H1 (cell line): Measurements from ENCODE around the gene LSM7. TPM values are rescaled to one million over a fixed set of nuclear protein-coding genes. Genes with fewer than 3 reads are reported as not detected.

Experiments
- CTCF ChIA-PET: fragments of 300-600 bp; sonication (Branson Sonifier 250); formaldehyde crosslinking; loops from one replicate; lab custom pipeline; 2021; ENCODE audit not compliant: partially characterized antibody; lab: Charles Lee
- POLR2A ChIA-PET: fragments of 300-600 bp; sonication (Branson Sonifier 250); formaldehyde crosslinking; loops from one replicate; lab custom pipeline; 2021; ENCODE audit warnings: inconsistent platforms; ENCODE audit not compliant: partially characterized antibody; lab: Charles Lee
- DNase-seq, 2 experiments: peaks; one replicate each; pipeline versions ENCODE4 v3.0.0 to v3.0.0-alpha.2; 2010 to 2022; ENCODE audit warnings: low spot score in 2 of 2, low read depth in 1 of 2, mixed read lengths in 1 of 2
- FAIRE-seq: peaks from 2 replicates; lab custom pipeline; 2011; peaks lifted over from hg19 to GRCh38; lab: Jason Lieb, UNC
- H2AFZ ChIP-seq: 2 replicates; pipeline ENCODE4 v1.8.1; 2012; ENCODE audit warnings: low read length, inconsistent platforms
- H2AK5ac ChIP-seq: 2 replicates; pipeline ENCODE4 v1.6.1; 2013; ENCODE audit warnings: low read depth, low read length
- H2BK120ac ChIP-seq: replicated peaks from 2 replicates; pipeline ENCODE3; 2013; ENCODE audit warnings: low read depth, low read length, inconsistent platforms
- H2BK12ac ChIP-seq: 2 replicates; pipeline ENCODE4 v1.6.1; 2013; ENCODE audit warnings: low read depth, low read length
- H2BK15ac ChIP-seq: 2 replicates; pipeline ENCODE4 v1.6.1; 2013; ENCODE audit warnings: low read length
- H2BK20ac ChIP-seq: 2 replicates; pipeline ENCODE4 v1.6.1; 2013; ENCODE audit warnings: low read length
- H2BK5ac ChIP-seq: 2 replicates; pipeline ENCODE4 v1.6.1; 2013; ENCODE audit warnings: low read depth, low read length
- H3K14ac ChIP-seq: 2 replicates; pipeline ENCODE4 v1.6.1; 2013; ENCODE audit warnings: inconsistent platforms; ENCODE audit not compliant: insufficient read length
- H3K18ac ChIP-seq: 2 replicates; pipeline ENCODE4 v1.6.1; 2013; ENCODE audit warnings: low read length; ENCODE audit errors: extremely low read depth
- H3K23ac ChIP-seq: 2 replicates; pipeline ENCODE4 v1.6.1; 2013; ENCODE audit warnings: inconsistent platforms; ENCODE audit not compliant: insufficient read length
- H3K23me2 ChIP-seq: 2 replicates; pipeline ENCODE4 v1.6.1; 2013; ENCODE audit warnings: low read depth, low read length
- H3K27ac ChIP-seq: 2 replicates; pipeline ENCODE4 v1.6.1; 2011; ENCODE audit warnings: low read depth, low read length, inconsistent platforms
- H3K27me3 ChIP-seq, 4 experiments: replicated peaks in 1 of 4; 1 replicate in 1 of 4; 2 replicates in 3 of 4; pipeline versions ENCODE4 v1.6.1 to v1.8.1; 2011 to 2013; ENCODE audit warnings: low read length in 3 of 4, mild to moderate bottlenecking in 3 of 4, inconsistent platforms in 2 of 4, mixed read lengths in 2 of 4, moderate library complexity in 1 of 4; ENCODE audit not compliant: control insufficient read depth in 3 of 4, insufficient read depth in 3 of 4; ENCODE audit errors: extremely low read depth in 1 of 4
- H3K36me3 ChIP-seq, 4 experiments: 2 replicates each; pipeline versions ENCODE4 v1.6.1 to v1.8.1; 2011 to 2013; ENCODE audit warnings: mild to moderate bottlenecking in 4 of 4, low read length in 3 of 4, moderate library complexity in 2 of 4, control low read depth in 1 of 4, inconsistent platforms in 1 of 4; ENCODE audit not compliant: insufficient read depth in 4 of 4, control insufficient read depth in 2 of 4
- H3K4ac ChIP-seq: replicated peaks from 2 replicates; pipeline ENCODE3; 2013; ENCODE audit warnings: low read length, low read depth, mixed read lengths, inconsistent platforms; ENCODE audit not compliant: insufficient read length
- H3K4me1 ChIP-seq, 4 experiments: replicated peaks in 1 of 4; 1 replicate in 1 of 4; 2 replicates in 3 of 4; pipeline versions ENCODE4 v1.6.1 to v1.8.1; 2011 to 2013; ENCODE audit warnings: low read length in 3 of 4, inconsistent platforms in 2 of 4, mixed read lengths in 1 of 4; ENCODE audit not compliant: insufficient read depth in 4 of 4, control insufficient read depth in 3 of 4
- H3K4me2 ChIP-seq, 2 experiments: 2 replicates each; pipeline versions ENCODE4 v1.6.1 to v1.8.1; 2011 to 2013; ENCODE audit warnings: low read depth in 2 of 2, low read length in 2 of 2, control low read depth in 1 of 2, inconsistent platforms in 1 of 2, mild to moderate bottlenecking in 1 of 2; ENCODE audit not compliant: insufficient read depth in 1 of 2
- H3K4me3 ChIP-seq, 4 experiments: fragments of 200-600, 300-600 bp in 1 of 4; sonication (generic), shearing (Covaris generic), sonication (Bioruptor Twin) in 1 of 4; 2 replicates each; pipeline versions ENCODE4 v1.5.1 to v1.8.1; 2011 to 2016; ENCODE audit warnings: low read length in 4 of 4, low read depth in 3 of 4, control low read depth in 2 of 4, inconsistent platforms in 2 of 4, mild to moderate bottlenecking in 2 of 4, mixed read lengths in 1 of 4, moderate library complexity in 1 of 4; ENCODE audit not compliant: insufficient read depth in 2 of 4; ENCODE audit errors: extremely low read depth in 1 of 4
- H3K56ac ChIP-seq: replicated peaks from 2 replicates; pipeline ENCODE3; 2013; ENCODE audit warnings: low read depth, mild to moderate bottlenecking, mixed read lengths, low read length, inconsistent platforms; ENCODE audit not compliant: insufficient read length
- H3K79me1 ChIP-seq: 2 replicates; pipeline ENCODE4 v1.6.1; 2013; ENCODE audit warnings: low read depth, low read length, control low read depth
- H3K79me2 ChIP-seq, 2 experiments: 2 replicates each; pipeline versions ENCODE4 v1.6.1 to v1.8.1; 2012 to 2013; ENCODE audit warnings: low read length in 2 of 2, mild to moderate bottlenecking in 2 of 2, inconsistent platforms in 1 of 2; ENCODE audit not compliant: insufficient read depth in 2 of 2, control insufficient read depth in 1 of 2
- H3K9ac ChIP-seq, 4 experiments: replicated peaks in 1 of 4; 1 replicate in 1 of 4; 2 replicates in 3 of 4; pipeline versions ENCODE4 v1.6.1 to v1.8.1; 2011 to 2013; ENCODE audit warnings: low read depth in 3 of 4, low read length in 3 of 4, control low read depth in 2 of 4, mild to moderate bottlenecking in 2 of 4, moderate library complexity in 2 of 4, inconsistent platforms in 1 of 4; ENCODE audit errors: extremely low read depth in 1 of 4
- H3K9me3 ChIP-seq, 2 experiments: 2 replicates each; pipeline versions ENCODE4 v1.6.1 to v1.8.1; 2012 to 2013; ENCODE audit warnings: mild to moderate bottlenecking in 2 of 2, moderate library complexity in 2 of 2, control low read depth in 1 of 2, inconsistent platforms in 1 of 2, low read depth in 1 of 2, low read length in 1 of 2, mixed read lengths in 1 of 2; ENCODE audit not compliant: insufficient read depth in 2 of 2
- H4K20me1 ChIP-seq, 2 experiments: replicated peaks in 1 of 2; 2 replicates each; pipeline versions ENCODE3 to v1.8.1; 2011 to 2013; ENCODE audit warnings: inconsistent platforms in 2 of 2, low read length in 2 of 2, mild to moderate bottlenecking in 1 of 2; ENCODE audit not compliant: insufficient read depth in 2 of 2, control insufficient read depth in 1 of 2
- H4K5ac ChIP-seq: 2 replicates; pipeline ENCODE4 v1.6.1; 2013; ENCODE audit warnings: low read length, low read depth, mixed read lengths, inconsistent platforms; ENCODE audit not compliant: insufficient read length
- H4K8ac ChIP-seq: 2 replicates; pipeline ENCODE4 v1.8.0; 2013; ENCODE audit warnings: mild to moderate bottlenecking, moderate library complexity, low read length, inconsistent platforms; ENCODE audit not compliant: insufficient read depth; ENCODE audit errors: extremely low read depth
- H4K91ac ChIP-seq: replicated peaks from 2 replicates; pipeline ENCODE3; 2013; ENCODE audit warnings: low read length, mixed read lengths, inconsistent platforms; ENCODE audit not compliant: insufficient read length
- E2F6 ChIP-seq: IDR thresholded peaks from 2 replicates; pipeline ENCODE4 v1.6.1; 2012; ENCODE audit warnings: inconsistent platforms
- JUN ChIP-seq: IDR thresholded peaks from 2 replicates; pipeline ENCODE4 v1.6.1; 2011; ENCODE audit warnings: low read depth, mild to moderate bottlenecking, improper control_type of control experiment, low read length
- SIN3A ChIP-seq, 2 experiments: IDR thresholded peaks in 1 of 2; conservative IDR thresholded peaks in 1 of 2; 2 replicates each; pipeline ENCODE4 v1.6.1; 2011 to 2012; ENCODE audit warnings: low read length in 2 of 2, improper control_type of control experiment in 1 of 2, low read depth in 1 of 2, mild to moderate bottlenecking in 1 of 2
- TAF1 ChIP-seq: IDR thresholded peaks from 2 replicates; pipeline ENCODE4 v1.6.1; 2011; ENCODE audit warnings: mild to moderate bottlenecking, low read depth, low read length
- WGBS, 2 experiments: shearing (Covaris generic) in 1 of 2; methylation state at CpG; one replicate each; pipeline versions ENCODE4 v1.1.6 to v1.1.7; 2013 to 2015; ENCODE audit warnings: low lambda C conversion rate in 2 of 2, mixed read lengths in 2 of 2, inconsistent platforms in 1 of 2, low coverage in 1 of 2, missing lambda C conversion rate in 1 of 2; ENCODE audit not compliant: insufficient replicate concordance in 2 of 2, insufficient coverage in 1 of 2, insufficient read length in 1 of 2; ENCODE audit errors: extremely low coverage in 1 of 2, missing lambda C conversion rate in 1 of 2; 5-methylcytosine and 5-hydroxymethylcytosine counted together
- polyA plus RNA-seq, 7 experiments: library from polyadenylated mRNA; depleted of rRNA in 3 of 7; stranded (reverse) in 5 of 7; unstranded in 2 of 7; fragments of >200 nt in 5 of 7; fragments of 200-250 nt in 2 of 7; gene quantifications; 1 replicate in 5 of 7; 2 replicates in 1 of 7; 4 replicates in 1 of 7; pipeline versions ENCODE4 v1.2.1 to v1.2.3, GENCODE V29; 2011 to 2013; ENCODE audit warnings: missing spikeins in 2 of 7, mixed read lengths in 2 of 7
- total RNA-seq: library from RNA; stranded (reverse); fragmentation: NEBNext Ultra II Directional; extraction: Animal tissue kit (Norgen Biotek cat#: 25700); gene quantifications from 2 replicates; pipeline ENCODE4 v1.2.1, GENCODE V29; 2021

LSM7 gene
- total and polyA plus RNA-seq, 2 of the 8 experiments (the other 6 are each of a cell fraction or from before 2014, with no cell fraction given), result 228 to 1,335 TPM

GRCh38 chr19:2330632-2331284 lies 2.4 kb upstream of the LSM7 start:
- Histone ChIP-seq H3K79me1 (peaks cover 26% of the 10 kb centered on the region), H2BK120ac (no peak overlapping the region), H2BK20ac (no peak overlapping the region), H3K4me1 (peaks cover 0 to 33% (median 15%) of the 10 kb centered on the region in 4 experiments; a peak in 6 of 7 replicates), H4K8ac (peak overlapping the region; percentile 64; the same call in 1 of the 2 replicates), H2BK15ac (no peak overlapping the region), H3K18ac (no peak overlapping the region; the same call in 1 of the 2 replicates), H2BK5ac (no peak overlapping the region), H3K9ac (no peak overlapping the region), H2AK5ac (no peak overlapping the region; the same call in 1 of the 2 replicates), H3K23me2 (peaks cover 11% of the 10 kb centered on the region; the same call in 1 of the 2 replicates), H3K79me2 (peaks cover 7 to 64% of the 10 kb centered on the region in 2 experiments), H2AFZ (no peak overlapping the region), H3K27ac (no peak overlapping the region), H3K56ac (no peak overlapping the region), H3K36me3 (peaks cover 0 to 4% (median 0%) of the 10 kb centered on the region in 4 experiments; a peak in 2 of 8 replicates), H3K4me2 (peak overlapping the region; percentile 25 to 35), H3K23ac (no peak overlapping the region), H3K4me3 (no peak overlapping the region; a peak in 1 of 8 replicates), H4K91ac (peak overlapping the region; percentile 46), H2BK12ac (no peak overlapping the region), H3K27me3 (no peaks in the 10 kb centered on the region), H3K4ac (no peak overlapping the region), H4K5ac (no peak overlapping the region), H3K14ac (no peak overlapping the region), H4K20me1 (peaks cover 1 to 20% of the 10 kb centered on the region in 2 experiments), H3K9me3 (peaks cover 0 to 5% of the 10 kb centered on the region in 2 experiments; a peak in 1 of 4 replicates)
- DNase-seq, result peak in 1 of 2 experiments; percentile 54
- POLR2A ChIA-PET, result interaction anchor here (0.6 to 1.8 kb wide), 8 partner anchors 9 to 92 kb away, joined by 3 to 9 read pairs (median 3); no protein-coding TSS in a partner anchor
- CTCF ChIA-PET, result interaction anchor here (0.7 to 6.3 kb wide), 4 partner anchors 15 to 143 kb away, joined by 3 to 27 read pairs (median 4); no protein-coding TSS in a partner anchor
- TF ChIP-seq JUN (no peak), E2F6 (no peak), TAF1 (no peak), SIN3A (conservative IDR thresholded peaks at IDR 0.05 in 1 of 2, IDR thresholded peaks at IDR 0.05 in 1 of 2; ENCODE audit: low read depth in 1 of 2, low read length in 2 of 2) (no peak)
- WGBS, 2 experiments, result 80% methylated on average over 20 of the region's 20 CpGs; no CpG with 5 or more reads in 1 of the 2 experiments
- FAIRE-seq, result no peak
